ENCODE measurements around the gene MON1B.
"Not testable (repeated sequence)": the region's sequence is repeated elsewhere in the genome, so short reads cannot be mapped to it uniquely, and the experiment has no call there.

Gene MON1B

GRCh38 chr16:77190478-77191258, at the start of gene MON1B:
TSS of gene MON1B (plus strand) at chr16:77191190. CDS start at chr16:77191486, 296 bp downstream.
- peak; percentile 63 to 99 (median 97) for DNase-seq

DNA sequence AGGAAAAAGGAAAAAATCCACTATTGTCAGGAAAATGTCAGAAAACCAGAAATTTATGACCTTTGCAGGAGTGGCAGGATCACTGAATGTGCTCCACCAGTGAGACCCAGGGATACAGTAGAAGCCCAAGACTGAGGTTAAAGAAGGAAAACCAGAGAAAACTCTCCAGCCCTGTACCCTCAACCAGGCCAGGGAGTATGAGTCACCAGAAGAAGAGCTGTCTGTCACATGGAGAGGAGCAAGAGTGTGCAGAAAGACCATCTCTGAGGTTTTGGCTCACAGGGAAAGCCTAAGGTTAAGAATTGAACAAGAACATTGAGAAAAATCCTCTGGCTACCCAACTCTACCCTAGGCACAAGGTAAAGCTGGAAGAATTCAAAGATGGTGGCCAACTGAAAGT, 47.6 kb upstream of the MON1B start:
- DNase-seq = no peak

- no peak for DNase-seq
Observed at GRCh38 chr16:77148121-77148520, 42.9 kb upstream of the MON1B start.

GRCh38 chr16:77157346-77158058, 33.5 kb upstream of the MON1B start:
- DNase-seq = no peak

DNA sequence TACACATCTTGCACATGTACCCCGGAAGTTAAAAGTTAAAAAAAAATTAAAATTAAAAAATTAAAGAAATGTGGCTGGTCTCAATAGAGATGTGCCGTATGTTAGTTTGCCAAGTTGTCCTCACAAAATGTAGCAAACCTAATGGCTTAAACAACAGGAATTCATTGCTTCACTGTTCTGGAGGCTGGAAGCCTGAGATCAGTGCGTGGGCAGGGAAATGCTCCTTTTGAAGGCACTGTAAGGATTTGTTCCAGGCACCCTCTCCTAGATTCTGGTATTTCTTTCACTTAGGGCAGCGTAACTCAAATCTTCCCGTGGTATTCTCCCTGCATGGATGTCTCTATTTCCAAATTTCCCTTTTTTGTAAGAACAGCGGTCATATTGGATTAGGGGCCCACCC, 32.7 kb upstream of the MON1B start:
- DNase-seq = no peak

DNA sequence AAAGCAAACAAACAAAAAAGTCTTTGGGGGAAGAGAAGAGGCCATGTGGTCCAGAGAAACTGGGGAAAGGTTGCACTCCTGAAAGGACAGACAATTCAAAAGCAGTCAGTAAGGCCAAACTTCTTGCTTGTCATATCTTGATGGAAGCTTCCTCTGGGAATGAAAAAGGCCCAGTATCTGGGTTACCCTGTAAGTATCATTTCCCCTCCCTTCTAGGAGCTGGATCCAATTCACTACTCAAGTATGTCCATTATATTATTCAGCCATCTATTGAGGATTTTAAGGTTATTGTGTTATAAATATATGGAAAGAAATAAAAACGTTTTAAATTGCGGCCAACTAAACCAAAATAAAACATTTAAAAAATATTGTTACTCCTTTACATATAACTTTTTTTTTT, 26.0 kb upstream of the MON1B start:
- DNase-seq = no peak

DNA sequence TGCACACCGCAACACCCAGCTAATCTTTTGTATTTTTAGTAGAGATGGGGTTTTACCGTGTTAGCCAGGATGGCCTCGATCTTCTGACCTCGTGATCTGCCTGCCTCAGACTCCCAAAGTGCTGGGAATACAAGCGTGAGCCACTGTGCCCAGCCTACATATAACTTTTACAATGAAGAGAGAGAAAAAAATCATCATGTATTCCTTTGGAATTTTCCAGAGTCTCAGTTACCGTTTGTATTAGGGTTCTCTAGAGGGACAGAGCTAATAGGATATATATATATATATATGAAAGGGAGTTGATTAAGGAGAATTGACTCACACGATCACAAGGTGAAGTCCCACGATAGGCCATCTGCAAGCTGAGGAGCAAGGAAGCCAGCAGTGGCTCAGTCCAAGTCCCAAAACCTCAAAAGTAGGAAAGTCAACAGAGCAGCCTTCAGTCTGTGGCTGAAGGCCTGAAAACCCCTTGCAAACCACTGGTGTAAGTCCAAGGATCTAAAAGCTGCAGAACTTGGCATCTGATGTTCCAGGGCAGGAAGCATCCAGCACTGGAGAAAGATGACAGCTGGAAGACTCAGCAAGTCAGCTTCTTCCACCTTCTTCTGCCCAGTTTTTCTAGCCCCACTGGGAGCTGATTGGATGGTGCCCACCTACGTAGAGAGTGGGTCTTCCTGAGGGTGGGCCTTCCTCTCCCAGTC, 25.3 kb upstream of the MON1B start:
- DNase-seq = not testable (repeated sequence)

DNA sequence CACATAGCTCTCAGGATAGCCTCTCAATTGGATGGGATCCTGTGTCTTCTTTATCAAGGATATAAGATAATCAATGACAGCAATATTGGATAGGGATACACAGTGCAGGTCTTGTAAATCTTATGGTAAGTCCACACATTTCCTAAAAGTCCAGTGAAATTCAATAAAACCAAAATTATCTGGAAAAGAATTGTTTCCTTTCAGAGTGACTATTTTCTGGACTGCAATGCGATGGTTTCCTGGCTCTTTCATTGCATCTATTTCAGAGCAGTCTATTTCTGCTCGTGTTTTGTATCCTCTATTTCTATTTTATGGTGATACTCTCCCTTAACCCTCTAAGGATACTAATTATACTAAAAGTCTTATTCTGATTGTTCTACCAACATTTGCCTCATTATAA, 24.3 kb upstream of the MON1B start:
- DNase-seq = no peak

DNA sequence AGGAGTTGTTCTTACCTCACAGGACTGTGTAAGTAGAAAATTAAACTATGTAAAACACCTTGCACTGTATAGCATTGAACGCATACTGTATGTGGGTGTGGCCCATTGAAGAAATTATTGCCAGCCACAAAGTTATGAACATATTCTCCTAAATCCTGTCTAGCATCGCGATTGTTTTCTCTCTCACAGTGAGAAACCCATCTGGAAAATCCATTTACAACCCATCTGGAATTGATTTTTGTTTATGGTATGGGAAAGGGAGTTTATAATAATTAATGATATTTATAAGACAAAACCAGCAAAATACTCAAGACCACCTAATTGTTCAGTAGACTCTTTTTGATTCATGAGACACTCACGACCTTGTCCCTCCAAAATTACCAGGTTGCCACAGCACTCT, 22.1 kb upstream of the MON1B start:
- DNase-seq = no peak

GRCh38 chr16:77169650-77170236, 21.2 kb upstream of the MON1B start:
- DNase-seq = no peak

GRCh38 chr16:77170805-77171204, 20.2 kb upstream of the MON1B start:
- DNase-seq = no peak

DNA sequence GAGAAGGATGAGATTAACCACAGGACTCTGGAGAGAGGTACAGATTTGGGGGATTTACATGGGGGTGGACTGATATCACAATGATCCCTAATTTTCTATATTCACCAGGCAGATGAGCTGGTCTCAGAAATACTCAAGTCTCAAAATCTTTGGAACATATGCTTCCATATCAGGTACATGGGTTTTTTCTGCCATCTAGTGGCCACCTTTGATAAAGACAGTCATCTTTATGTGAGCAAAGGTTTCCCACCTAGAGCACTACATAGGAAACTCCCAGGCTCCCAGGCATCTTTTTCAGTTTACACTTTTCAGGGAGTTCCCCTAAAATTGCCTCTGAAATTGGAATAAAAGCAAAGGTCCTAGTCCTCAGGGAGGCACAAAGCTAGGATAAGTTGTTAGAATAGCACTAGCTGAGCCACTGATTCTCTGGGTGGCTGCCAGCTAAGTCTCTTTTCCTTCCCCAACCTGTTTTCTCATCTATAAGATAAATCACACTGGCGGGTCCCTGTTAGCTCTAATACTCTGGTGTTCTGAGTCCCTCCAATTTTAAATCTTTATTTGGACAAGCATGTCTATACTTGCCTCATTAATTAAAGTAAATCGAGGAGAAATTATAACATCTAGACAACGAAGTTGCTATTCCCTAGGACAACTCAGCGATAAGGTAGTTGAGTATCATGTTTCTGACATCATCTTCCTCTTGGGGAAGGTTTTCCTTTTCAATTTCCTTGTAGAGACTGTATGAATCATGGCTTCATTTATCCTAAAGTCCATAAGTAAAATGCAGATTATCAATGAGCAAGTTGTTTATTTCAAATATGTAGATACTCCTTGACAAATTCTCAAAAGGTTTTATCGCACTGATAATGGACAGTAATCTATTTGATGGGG, 19.0 kb upstream of the MON1B start:
- DNase-seq = peak in 2 of 14 donors; percentile 12 to 34

DNA sequence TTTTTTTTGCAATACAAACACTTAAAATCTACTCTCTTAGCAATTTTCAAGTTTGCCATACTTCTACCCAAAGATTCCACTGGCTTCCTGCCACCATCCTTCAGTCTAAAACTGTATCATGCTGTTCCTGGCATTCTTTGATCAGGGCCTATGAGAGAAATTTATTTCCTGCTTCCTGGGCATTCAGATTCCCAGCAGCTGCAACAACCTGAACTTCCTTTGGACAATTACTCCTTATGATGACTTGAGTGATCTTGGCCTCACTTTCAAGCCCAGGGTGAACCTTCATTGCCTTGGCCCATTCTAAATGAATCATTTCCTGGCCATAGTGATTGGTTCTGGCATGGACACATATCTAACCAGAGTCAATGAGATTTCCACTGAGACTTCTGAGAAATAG, 18.0 kb upstream of the MON1B start:
- no peak for DNase-seq

GRCh38 chr16:77183137-77183536, 7.9 kb upstream of the MON1B start:
- no peak for DNase-seq

- DNase-seq = not testable (repeated sequence)
Observed at GRCh38 chr16:77186298-77186697, 4.7 kb upstream of the MON1B start.

GRCh38 chr16:77190190-77190477, 856 bp upstream of the MON1B start:
- no peak for DNase-seq

GRCh38 chr16:77191259-77191969, 424 bp downstream of the MON1B start:
- DNase-seq = peak in 1 of 14 donors; percentile 56

DNA sequence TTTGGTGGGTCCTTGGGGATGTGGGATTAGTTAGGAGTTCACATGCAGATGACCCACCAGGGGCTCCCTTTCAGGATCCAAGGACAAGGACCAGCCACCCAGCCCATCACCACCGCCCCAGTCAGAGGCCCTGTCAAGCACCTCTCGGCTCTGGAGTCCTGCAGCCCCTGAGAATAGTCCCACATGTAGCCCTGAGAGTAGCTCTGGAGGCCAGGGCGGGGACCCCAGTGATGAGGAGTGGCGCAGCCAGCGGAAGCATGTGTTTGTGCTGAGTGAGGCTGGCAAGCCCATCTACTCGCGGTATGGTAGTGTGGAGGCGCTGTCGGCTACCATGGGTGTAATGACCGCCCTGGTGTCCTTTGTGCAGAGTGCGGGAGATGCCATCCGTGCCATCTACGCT, 2.4 kb downstream of the MON1B start:
- no peak for DNase-seq

GRCh38 chr16:77194295-77195231, 3.6 kb downstream of the MON1B start:
- no peak for DNase-seq

- DNase-seq = no peak
Observed at GRCh38 chr16:77195411-77195810, 4.4 kb downstream of the MON1B start.
